Right cardiac atrium (tissue), 5 donors: ENCODE data around the gene TNS3. TPM values are rescaled to one million over a fixed set of nuclear protein-coding genes. Genes with fewer than 3 reads are reported as not detected.
A peak's percentile ranks its signal among the peaks of the same experiment; 100 is the strongest.

Experiments used
- ATAC-seq, 2 donors: fragments of 200-7000 bp; cut with Tn5 transposase; one replicate each; pipeline versions ENCODE4 v1.8.0 to v1.9.1; 2020; ENCODE audit warnings: moderate library complexity in 2 of 2, mild to moderate bottlenecking in 1 of 2
- DNase-seq, 3 donors: peaks; one replicate each; pipeline ENCODE4 v3.0.0-alpha.2; 2020
- H3K27ac ChIP-seq: one replicate; pipeline ENCODE4 v1.5.1; 2013; ENCODE audit warnings: mild to moderate bottlenecking, low read length, control low read depth, moderate library complexity
- H3K27me3 ChIP-seq: one replicate; pipeline ENCODE4 v1.6.1; 2013; ENCODE audit not compliant: control insufficient read depth, insufficient read depth
- H3K4me1 ChIP-seq: one replicate; pipeline ENCODE4 v1.6.1; 2013; ENCODE audit warnings: low read length; ENCODE audit not compliant: control insufficient read depth, insufficient read depth
- H3K4me3 ChIP-seq: one replicate; pipeline ENCODE4 v1.5.1; 2013; ENCODE audit warnings: low read length, control low read depth
- H3K9me3 ChIP-seq: one replicate; pipeline ENCODE4 v1.6.1; 2013; ENCODE audit warnings: low read length; ENCODE audit not compliant: control insufficient read depth
- WGBS: extraction: QIAGEN DNeasy Blood & Tissue Kit; methylation state at CpG from one replicate; pipeline ENCODE4 v1.1.7; 2013; 5-methylcytosine and 5-hydroxymethylcytosine counted together
- intact Hi-C, 4 donors: fragments of 100-400 bp; cut with DNase I; formaldehyde crosslinking; loops; one replicate each; pipeline versions ENCODE4 v1.11.0 to v1.14.0; 2022 to 2023
- polyA plus RNA-seq: library from polyadenylated mRNA; stranded (reverse); fragments of 200-250 nt; gene quantifications from one replicate; pipeline ENCODE4 v1.2.3, GENCODE V29; 2013
- total RNA-seq, 4 donors: library from RNA; stranded (reverse); fragmentation: NEBNext Ultra II Directional; extraction: Animal tissue kit (Norgen Biotek cat#: 25700); gene quantifications; one replicate each; pipeline ENCODE4 v1.2.1, GENCODE V29; 2021
- donor health status: healthy with polysubstance abuse.
- donor health status: DM: no; HTN: yes; CAD: no.
- donor health status: DM: no; HTN: no; CAD: no.
- donor health status: DM: no; HTN: yes; CAD: no; lungs with severe emphysema.
- donor health status: DM: yes; HTN: yes; CAD: no.

TNS3 gene
- total and polyA plus RNA-seq, 5 donors: 19.7 to 48.3 (median 40.4) TPM

DNA sequence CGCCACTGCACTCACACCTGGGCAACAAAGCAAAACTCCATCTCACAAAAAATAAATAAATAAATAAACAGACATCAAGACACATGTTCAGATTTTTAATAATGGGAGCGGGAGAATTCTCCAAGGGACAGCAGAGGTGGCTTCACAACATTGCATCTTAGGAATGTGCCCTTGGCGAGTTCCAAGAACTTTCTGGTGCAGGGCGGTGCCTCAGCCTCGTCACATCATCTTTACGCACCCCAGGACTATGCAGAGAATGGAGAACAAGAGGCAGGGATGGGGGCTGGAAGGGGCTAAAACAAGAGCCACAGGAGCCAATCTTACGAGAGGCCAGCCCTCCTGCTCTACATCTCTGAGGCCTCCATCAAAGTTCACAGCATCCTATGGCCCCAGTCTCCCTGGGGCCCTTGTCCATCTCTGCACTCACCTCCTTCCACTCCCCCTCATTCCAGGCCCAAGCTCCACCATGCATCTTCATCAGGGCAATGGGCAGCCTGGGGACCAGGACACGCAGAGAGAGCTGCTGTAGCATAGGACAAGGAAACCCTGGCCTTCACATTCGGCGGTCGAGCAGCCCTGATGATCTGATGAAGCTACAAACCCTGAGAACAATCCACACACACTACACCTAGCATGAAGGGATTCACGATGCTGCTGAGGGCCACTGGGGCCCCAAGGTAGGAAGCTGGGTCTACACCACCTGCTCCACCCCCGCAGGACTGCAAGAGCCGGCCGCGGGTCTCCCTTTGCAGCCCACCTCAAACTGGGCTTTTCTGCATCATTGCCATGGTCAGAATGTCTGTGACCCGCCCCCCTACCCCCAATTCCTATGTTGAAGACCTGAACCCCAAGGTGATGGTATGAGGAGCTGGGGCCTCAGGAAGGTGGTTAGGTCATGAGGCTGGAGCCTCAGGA is 22.3 kb downstream of the TNS3 start:
- 97% methylated on average over 17 of the region's 17 CpGs for WGBS
- Histone ChIP-seq H3K4me3 (no peak overlapping the region), H3K4me1 (peaks cover 6% of the 10 kb centered on the region), H3K27me3 (no peaks in the 10 kb centered on the region), H3K27ac (no peak overlapping the region), H3K9me3 (no peaks in the 10 kb centered on the region)
- DNase-seq (no peak), ATAC-seq (no peak)
- intact Hi-C loops: no loop called here

DNA sequence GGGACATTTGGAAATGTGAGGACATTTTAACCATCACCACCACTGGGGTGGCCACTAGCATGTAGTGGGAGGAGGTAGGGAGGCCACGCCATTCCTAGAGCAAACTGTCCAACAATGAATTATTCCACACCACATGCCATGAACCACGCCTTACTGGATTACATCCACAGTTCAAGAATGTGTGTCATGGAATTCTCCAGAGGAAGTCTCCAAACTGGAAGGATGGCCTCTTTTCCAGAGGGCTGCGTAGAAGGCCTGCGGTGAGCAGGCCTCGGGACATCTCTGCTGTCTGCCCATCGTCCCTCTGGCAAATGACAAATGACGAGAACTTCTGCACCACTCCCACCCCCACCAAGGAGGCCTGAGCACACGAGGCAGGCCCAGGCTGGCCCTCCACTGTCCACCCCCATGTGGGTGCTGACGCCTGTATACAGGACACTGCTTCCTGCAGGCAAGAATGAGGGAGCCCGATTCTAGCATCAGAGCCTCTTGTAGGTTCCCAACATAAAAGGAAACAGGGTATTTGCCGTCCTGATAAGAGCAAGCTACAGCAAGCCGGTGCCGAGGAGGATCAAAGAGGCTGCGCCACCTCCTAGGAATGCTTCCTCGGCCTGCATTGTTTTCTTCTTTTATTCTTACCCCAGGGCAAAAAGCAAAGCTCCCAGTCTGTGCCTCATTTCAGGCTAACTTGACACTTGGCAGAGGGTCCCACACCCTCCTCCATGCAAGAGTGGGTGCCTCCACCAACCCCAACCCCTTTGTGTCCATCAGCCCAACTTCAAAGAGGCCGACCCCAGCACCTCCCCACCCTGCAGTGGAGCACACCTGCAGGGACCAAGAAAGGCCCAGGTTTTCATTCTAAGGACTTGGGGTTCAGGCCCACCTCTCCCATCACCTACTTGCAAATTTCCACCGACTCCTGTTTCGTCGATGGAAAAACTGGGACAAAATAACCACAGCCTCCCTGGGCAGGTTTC is 23.9 kb downstream of the TNS3 start:
- no peak overlapping the region for H3K27ac ChIP-seq
- DNase-seq (peak in 1 of 3 donors; percentile 67), ATAC-seq (peak; percentile 72 to 73)
- H3K27me3 ChIP-seq: no peaks in the 10 kb centered on the region
- peaks cover 6% of the 10 kb centered on the region for H3K4me1 ChIP-seq
- intact Hi-C loops: no loop called here
- 71% methylated on average over 19 of the region's 19 CpGs for WGBS
- H3K9me3 ChIP-seq: no peaks in the 10 kb centered on the region
- H3K4me3 ChIP-seq: no peak overlapping the region

DNA sequence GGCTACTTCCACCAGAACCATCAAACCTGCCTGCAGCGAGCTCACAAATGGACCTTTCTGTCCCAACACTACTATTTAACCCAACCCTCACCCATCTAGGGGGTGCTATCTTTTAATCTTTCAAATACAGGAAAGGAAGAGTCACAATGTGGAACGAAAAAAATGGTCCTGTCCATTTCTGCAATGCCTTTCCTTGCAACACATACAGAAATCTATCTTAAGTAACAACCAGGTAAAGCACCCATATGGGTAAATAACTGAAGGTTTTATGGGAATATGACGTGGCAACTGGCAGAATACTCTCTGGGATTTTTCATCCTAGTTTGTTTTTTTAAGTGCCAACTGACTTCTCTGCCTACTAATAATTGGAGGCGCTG is 24.6 kb downstream of the TNS3 start:
- Histone ChIP-seq H3K27me3 (no peaks in the 10 kb centered on the region), H3K9me3 (no peaks in the 10 kb centered on the region), H3K4me3 (no peak overlapping the region), H3K4me1 (peaks cover 6% of the 10 kb centered on the region), H3K27ac (no peak overlapping the region)
- ATAC-seq: no peak
- intact Hi-C loops: no loop called here
- WGBS: 84% methylated on average over 4 of the region's 4 CpGs
- DNase-seq: no peak

DNA sequence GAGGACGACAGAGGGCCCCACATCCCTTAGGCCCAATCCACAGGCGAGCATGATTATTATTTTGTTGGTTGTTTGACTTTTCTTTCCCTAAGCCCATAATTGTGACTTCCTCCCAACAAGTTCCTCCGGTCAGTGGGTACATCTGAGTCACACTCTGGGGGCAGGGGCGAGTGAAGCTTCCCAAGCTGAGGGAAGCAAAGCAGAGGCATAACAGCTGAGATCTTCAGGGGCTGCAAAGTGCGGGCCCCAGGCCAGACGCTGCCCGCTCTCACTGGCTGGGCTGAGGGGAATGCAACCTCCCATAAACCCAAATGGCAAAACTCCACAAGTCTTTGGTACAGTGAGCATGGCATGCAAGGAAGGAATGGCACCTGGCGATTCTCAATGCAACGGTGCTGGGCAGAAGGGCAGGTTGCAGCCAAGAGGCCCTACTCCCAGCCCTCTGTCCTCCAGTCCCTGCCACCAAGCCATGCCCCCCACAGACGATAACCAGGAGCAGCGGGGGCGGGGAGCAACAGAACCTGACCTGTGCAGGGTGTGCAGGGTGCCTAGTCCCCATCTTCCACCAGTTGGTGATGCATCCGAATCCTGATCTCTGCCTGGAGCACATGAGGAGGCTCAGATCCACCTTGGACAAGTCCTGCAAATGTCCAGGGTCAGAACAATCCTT is 25.3 kb downstream of the TNS3 start:
- Histone ChIP-seq H3K4me3 (no peak overlapping the region), H3K27me3 (no peaks in the 10 kb centered on the region), H3K27ac (no peak overlapping the region), H3K9me3 (no peaks in the 10 kb centered on the region), H3K4me1 (peaks cover 7% of the 10 kb centered on the region)
- DNase-seq (no peak), ATAC-seq (no peak)
- intact Hi-C loops: no loop called here
- WGBS: 91% methylated on average over 13 of the region's 13 CpGs

DNA sequence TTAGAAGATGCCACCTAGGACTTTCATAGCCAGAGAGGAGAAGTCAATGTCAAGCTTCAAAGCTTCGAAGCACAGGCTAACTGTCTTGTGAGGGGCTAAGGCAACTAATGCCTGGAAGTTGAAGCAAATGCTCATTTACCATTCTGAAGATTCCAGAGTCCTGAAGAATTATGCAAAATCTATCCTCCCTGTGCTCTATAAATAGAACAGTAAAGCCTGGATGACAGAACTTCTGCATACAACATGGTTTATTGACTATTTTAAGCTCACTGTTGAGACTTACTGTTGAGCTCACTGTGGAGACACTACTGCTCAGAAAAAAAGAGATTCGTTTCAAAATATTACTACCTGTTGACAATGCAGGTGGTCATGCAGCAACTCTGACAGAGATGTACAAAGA is 28.6 kb downstream of the TNS3 start:
- WGBS: 94% methylated on average over 2 of the region's 2 CpGs
- peaks cover 9% of the 10 kb centered on the region for H3K4me1 ChIP-seq

DNA sequence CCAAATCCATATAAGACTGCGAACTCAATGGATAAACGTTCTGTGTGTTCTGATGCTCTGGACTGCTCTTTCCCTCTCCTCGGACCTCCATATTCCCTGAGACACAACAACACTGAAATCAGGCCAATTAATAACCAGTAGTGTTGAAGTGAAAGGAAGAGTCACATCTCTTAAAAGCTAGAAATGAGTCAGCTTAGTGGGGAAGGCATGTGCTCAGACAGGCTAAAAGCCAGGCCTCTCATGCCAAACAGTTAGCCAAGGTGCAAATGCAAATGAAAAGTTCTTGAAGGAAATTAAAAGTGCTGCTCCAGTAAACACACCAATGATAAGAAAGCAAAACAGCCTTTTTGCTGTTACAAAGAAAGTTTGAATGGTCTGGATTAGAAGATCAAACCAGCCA is 29.3 kb downstream of the TNS3 start:
- ATAC-seq (peak; percentile 66 to 77), DNase-seq (peak in 2 of 3 donors; percentile 41 to 58)
- intact Hi-C loops: no loop called here
- Histone ChIP-seq H3K27me3 (no peaks in the 10 kb centered on the region), H3K4me3 (no peak overlapping the region), H3K9me3 (no peaks in the 10 kb centered on the region), H3K4me1 (peaks cover 3% of the 10 kb centered on the region), H3K27ac (peak overlapping the region; percentile 25)
- 65% methylated on average over 3 of the region's 3 CpGs for WGBS

More for the DNA sequence above, 28.6 kb downstream of the TNS3 start:
- Histone ChIP-seq H3K27ac (no peak overlapping the region), H3K4me3 (no peak overlapping the region), H3K27me3 (no peaks in the 10 kb centered on the region), H3K9me3 (no peaks in the 10 kb centered on the region)
- no peak for ATAC-seq
- no peak for DNase-seq
- intact Hi-C loops: no loop called here

DNA sequence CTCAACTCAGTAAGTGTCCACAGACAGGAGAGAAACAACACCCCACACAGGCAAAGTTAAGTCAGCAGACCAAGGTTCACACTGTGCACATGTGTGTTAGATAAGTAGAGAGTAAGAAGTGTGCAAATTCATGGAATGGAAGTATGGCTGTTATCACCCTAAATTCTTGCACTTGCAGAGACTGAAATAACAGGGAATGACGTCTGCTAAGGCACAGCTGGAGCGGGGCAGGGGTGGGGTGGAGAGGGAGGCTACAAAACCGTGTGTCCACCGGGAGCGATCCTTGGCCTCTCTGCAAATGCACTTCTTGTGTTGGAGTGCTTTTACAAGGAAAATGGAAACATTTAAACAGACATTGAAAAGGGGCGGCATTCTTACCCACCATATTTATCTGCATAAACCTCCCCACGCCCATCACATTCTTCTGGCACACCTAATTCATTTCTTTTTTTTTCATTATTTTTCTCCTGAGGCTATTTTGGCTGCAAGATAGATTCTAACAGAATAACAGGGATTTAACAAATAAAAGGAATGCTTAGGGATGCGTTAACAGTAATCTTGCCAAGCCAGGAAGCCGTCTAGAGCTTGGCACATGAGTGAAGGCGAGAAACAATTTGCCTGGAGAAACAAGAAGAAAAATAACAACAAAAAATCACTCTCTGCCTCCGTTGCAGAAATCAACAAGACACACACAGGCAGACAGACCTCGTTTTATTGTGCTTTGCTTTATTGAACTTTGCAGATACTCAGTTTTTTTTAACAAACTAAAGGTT is 30.1 kb downstream of the TNS3 start:
- Histone ChIP-seq H3K27me3 (no peaks in the 10 kb centered on the region), H3K4me3 (no peak overlapping the region), H3K9me3 (no peaks in the 10 kb centered on the region), H3K4me1 (peaks cover 3% of the 10 kb centered on the region), H3K27ac (no peak overlapping the region)
- ATAC-seq (peak; percentile 74 to 77), DNase-seq (peak; percentile 67 to 85 (median 83))
- WGBS: 51% methylated on average over 12 of the region's 12 CpGs
- intact Hi-C loops: no loop called here

DNA sequence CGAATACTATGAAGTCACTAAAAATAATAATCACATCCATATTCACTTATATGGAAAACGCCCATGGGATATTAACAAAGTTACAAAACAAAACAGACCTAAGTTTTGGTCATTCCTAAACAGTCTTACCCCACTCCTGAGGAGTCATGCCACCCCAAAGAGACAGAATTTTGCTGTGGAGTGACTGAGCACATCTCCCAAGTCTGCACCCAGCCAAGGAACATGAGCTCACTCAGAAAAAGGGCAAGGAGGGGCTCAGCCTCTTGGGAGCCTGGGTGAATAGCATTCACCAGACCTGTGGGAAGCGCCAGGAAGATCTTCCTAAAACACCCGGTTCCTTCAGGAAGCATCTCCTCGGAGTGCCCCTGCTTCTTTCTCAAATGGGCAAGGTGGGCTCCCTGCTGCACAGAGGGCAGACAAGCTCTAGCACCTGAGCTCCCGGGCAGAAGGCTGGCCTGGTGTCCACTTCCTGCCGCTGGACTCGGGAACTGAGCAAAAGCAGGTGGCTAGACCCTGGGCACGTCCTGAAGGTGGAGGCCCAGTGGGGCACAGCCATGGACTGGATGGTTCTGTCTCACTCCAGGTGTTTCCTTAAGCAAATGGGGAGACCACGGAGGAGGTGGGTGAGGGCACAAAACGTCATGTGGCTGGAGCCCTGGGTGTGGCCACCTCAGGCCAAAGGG is 31.0 kb downstream of the TNS3 start:
- Histone ChIP-seq H3K9me3 (no peaks in the 10 kb centered on the region), H3K27ac (no peak overlapping the region), H3K27me3 (no peaks in the 10 kb centered on the region), H3K4me3 (no peak overlapping the region), H3K4me1 (peaks cover 3% of the 10 kb centered on the region)
- intact Hi-C loops: no loop called here
- peak in 1 of 2 donors; percentile 15 for ATAC-seq
- 78% methylated on average over 11 of the region's 11 CpGs for WGBS
- DNase-seq: no peak

DNA sequence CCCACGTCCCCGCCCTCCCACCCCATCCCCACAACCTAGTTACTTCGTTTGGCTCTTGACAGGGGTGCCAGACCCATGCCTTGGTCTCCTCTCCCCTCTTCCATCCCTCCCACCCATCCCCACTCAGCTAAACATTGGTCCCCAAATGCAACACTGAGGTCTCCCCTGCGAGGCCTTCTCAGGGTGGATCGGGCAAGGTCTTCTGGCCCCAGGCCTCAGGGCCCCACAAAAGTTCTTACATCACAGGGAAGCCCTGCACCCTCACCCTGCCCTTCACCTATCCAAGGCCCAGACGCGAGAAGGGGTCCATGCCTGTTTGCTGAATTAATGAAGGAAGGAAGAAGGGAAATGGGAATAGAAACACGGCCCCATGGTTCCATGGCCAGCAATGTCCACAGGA is 32.0 kb downstream of the TNS3 start:
- Histone ChIP-seq H3K27ac (no peak overlapping the region), H3K9me3 (no peaks in the 10 kb centered on the region), H3K4me1 (peaks cover 3% of the 10 kb centered on the region), H3K4me3 (no peak overlapping the region), H3K27me3 (no peaks in the 10 kb centered on the region)
- intact Hi-C loops: no loop called here
- no peak for DNase-seq
- no peak for ATAC-seq
- 94% methylated on average over 8 of the region's 8 CpGs for WGBS

DNA sequence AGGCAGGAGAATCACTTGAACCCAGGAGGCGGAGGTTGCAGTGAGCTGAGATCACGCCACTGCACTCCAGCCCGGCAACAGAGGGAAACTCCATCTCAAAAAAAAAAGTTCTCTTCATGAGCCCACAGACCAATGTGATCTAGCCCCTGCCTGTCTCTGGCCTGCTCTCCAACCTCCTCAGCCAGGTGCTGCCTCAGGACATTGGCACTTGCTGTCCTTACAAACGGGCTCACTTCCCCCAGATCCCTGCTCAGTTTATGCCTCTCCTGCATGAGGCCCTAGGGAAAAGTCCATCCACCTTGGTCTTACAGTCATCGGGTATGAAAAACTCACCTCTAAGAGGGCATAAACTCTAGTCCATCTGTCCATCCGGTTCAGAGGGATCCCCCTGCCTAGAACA is 32.5 kb downstream of the TNS3 start:
- no peak overlapping the region for H3K27ac ChIP-seq
- H3K4me1 ChIP-seq: peaks cover 3% of the 10 kb centered on the region
- no peak overlapping the region for H3K4me3 ChIP-seq
- DNase-seq (no peak), ATAC-seq (no peak)
- intact Hi-C loops: no loop called here
- 97% methylated on average over 6 of the region's 6 CpGs for WGBS
- no peaks in the 10 kb centered on the region for H3K27me3 ChIP-seq
- no peaks in the 10 kb centered on the region for H3K9me3 ChIP-seq
